A673 (cell line): Measurements from ENCODE around the gene TMEM97. TPM values are rescaled to one million over a fixed set of nuclear protein-coding genes. Genes with fewer than 3 reads are reported as not detected.
A peak's percentile ranks its signal among the peaks of the same experiment; 100 is the strongest.

ENCODE experiments used
- BruUV-seq: library from RNA; stranded (reverse); fragments of 400-500 nt; replicated peaks from 2 replicates; lab custom pipeline; 2021; lab: Mats Ljungman, UMichigan
- CTCF ChIA-PET: fragments of 300-600 bp; sonication (Branson Sonifier 250); formaldehyde crosslinking; loops from one replicate; lab custom pipeline; 2022; ENCODE audit warnings: antibody characterized with exemption; lab: Charles Lee
- POLR2A ChIA-PET: fragments of 300-600 bp; sonication (Branson Sonifier 250); formaldehyde crosslinking; loops from one replicate; lab custom pipeline; 2022; ENCODE audit warnings: antibody characterized with exemption; ENCODE audit not compliant: low non-redundant PET; lab: Charles Lee
- DNase-seq: peaks from one replicate; pipeline ENCODE4 v3.0.0-alpha.2; 2015; ENCODE audit warnings: low spot score
- H3K27ac ChIP-seq: fragments of 200-600 bp; sonication (generic); 2 replicates; pipeline ENCODE4 v1.5.1; 2016; ENCODE audit warnings: mixed run types, low read depth, mild to moderate bottlenecking, mixed read lengths, antibody characterized with exemption, low read length; ENCODE audit not compliant: poor library complexity, severe bottlenecking
- H3K27me3 ChIP-seq: fragments of 200-600 bp; sonication (generic); replicated peaks from 2 replicates; pipeline ENCODE4 v1.6.1; 2017; ENCODE audit warnings: mixed run types, low read depth, mild to moderate bottlenecking, mixed read lengths, antibody characterized with exemption, low read length; ENCODE audit not compliant: insufficient read depth, poor library complexity
- H3K36me3 ChIP-seq: fragments of 200-600 bp; sonication (generic); 2 replicates; pipeline ENCODE4 v1.6.1; 2016; ENCODE audit warnings: mixed run types, mild to moderate bottlenecking, mixed read lengths, antibody characterized with exemption, low read length; ENCODE audit not compliant: insufficient read depth, poor library complexity, severe bottlenecking
- H3K4me1 ChIP-seq: fragments of 200-600 bp; sonication (generic); 2 replicates; pipeline ENCODE4 v1.6.1; 2017; ENCODE audit warnings: mixed run types, mild to moderate bottlenecking, mixed read lengths, antibody characterized with exemption, low read length; ENCODE audit not compliant: insufficient read depth, poor library complexity, severe bottlenecking
- H3K4me3 ChIP-seq: fragments of 200-600 bp; sonication (generic); 2 replicates; pipeline ENCODE4 v1.5.1; 2016; ENCODE audit warnings: low read depth, mixed run types, mild to moderate bottlenecking, mixed read lengths, low read length; ENCODE audit not compliant: poor library complexity, severe bottlenecking
- H3K9me3 ChIP-seq: fragments of 200-600 bp; sonication (generic); 2 replicates; pipeline ENCODE4 v1.6.1; 2016; ENCODE audit warnings: mixed run types, low read depth, mild to moderate bottlenecking, mixed read lengths, antibody characterized with exemption, low read length; ENCODE audit not compliant: poor library complexity, severe bottlenecking
- CTCF ChIP-seq: fragments of 300-800, 200-600 bp; sonication (generic); conservative IDR thresholded peaks from 2 replicates; pipeline ENCODE4 v1.5.1; 2017; ENCODE audit warnings: low read depth, mild to moderate bottlenecking, antibody characterized with exemption, low read length, moderate library complexity, mixed read lengths
- EZH2 ChIP-seq: fragments of 200-600 bp; sonication (generic); IDR thresholded peaks from 2 replicates; pipeline ENCODE4 v1.6.1; 2017; ENCODE audit warnings: borderline replicate concordance, low read depth, mild to moderate bottlenecking, mixed read lengths, antibody characterized with exemption, low read length; ENCODE audit not compliant: poor library complexity, severe bottlenecking
- intact Hi-C: fragments of 100-400 bp; cut with micrococcal nuclease; formaldehyde crosslinking; loops from one replicate; pipeline ENCODE4 v1.10.0; 2022; ENCODE audit not compliant: unreplicated experiment
- total RNA-seq: library from RNA; stranded (reverse); gene quantifications from 2 replicates; pipeline ENCODE4 v1.2.3, GENCODE V29; 2021

The TMEM97 gene
- total RNA-seq, 1 experiment from 2014 or later = 134 TPM

DNA sequence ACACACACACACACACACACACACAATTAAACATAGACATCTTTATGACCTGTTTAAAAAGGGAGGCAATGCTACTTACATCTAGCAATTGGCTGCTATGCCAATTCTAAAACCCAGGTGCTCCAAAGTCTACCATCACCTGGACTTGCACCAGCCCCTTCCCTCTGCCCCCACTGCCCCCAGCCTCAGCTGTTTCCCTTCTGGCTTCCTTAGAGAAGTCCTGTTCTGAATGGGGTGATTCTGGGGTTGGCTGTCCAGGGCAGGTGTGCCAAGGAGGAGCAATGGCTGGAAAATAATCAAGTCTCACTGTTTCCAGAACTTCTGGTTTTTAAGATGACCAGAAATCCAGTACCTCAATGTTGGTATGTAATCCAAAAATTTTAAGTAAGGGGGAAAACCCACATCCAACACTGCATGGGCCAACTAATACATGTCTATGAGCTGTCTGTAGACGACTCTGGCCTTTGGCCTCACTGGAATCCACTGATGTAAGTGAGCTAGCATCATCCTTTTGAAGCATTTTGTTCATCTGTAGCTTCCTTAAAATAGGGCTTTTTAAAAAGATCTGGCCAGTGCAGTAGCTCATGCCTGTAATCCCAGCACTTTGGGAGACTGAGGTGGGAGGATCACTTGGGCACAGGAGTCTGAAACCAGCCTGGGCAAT, 14.2 kb downstream of the TMEM97 start:
- no peak for TF ChIP-seq CTCF
- TF ChIP-seq EZH2 = no peak
- H3K27ac ChIP-seq = no peak overlapping the region
- peaks cover 17% of the 10 kb centered on the region for H3K36me3 ChIP-seq
- H3K4me1 ChIP-seq = peaks cover 11% of the 10 kb centered on the region
- POLR2A ChIA-PET = interaction anchor here (0.6 kb wide), 1 partner anchor 43 kb away, joined by 4 read pairs; no protein-coding TSS in a partner anchor
- H3K4me3 ChIP-seq = no peak overlapping the region
- H3K27me3 ChIP-seq = no peaks in the 10 kb centered on the region
- intact Hi-C loops = no loop called here
- CTCF ChIA-PET = no interaction called here
- no peaks in the 10 kb centered on the region for H3K9me3 ChIP-seq
- TSS peak; percentile 26 for BruUV-seq
- no peak for DNase-seq

DNA sequence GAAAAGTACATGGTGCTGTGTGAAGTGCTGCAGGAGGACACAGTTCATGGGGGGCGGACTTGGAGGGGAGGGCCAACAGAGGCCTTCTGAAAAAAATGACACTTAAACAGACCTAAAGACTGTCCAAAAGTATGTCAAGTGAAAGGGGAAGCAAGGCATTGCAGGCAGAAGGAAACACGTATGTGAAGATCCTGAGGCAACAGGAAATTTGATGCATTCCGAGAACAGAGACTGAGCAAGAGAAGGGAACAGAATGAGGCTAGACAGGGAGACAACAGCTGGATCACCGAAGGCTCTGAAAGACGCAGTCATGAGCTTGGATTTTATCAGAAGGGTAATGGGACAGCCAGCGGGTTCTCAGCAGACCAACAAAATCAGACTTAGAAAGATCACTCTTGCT, 15.2 kb downstream of the TMEM97 start:
- intact Hi-C loops = no loop called here

GRCh38 chr17:28334666-28335200, 15.7 kb downstream of the TMEM97 start:
- peaks cover 11% of the 10 kb centered on the region for H3K4me1 ChIP-seq
- BruUV-seq = no TSS peak
- TF ChIP-seq CTCF (no peak), EZH2 (no peak)
- peak overlapping the region; percentile 48 for H3K27ac ChIP-seq
- ChIA-PET POLR2A (interaction anchor here (0.9 to 1.5 kb wide), 2 partner anchors 11 to 23 kb away, joined by 3 to 8 read pairs; partner anchors contain the start of gene POLDIP2), CTCF (interaction anchor here (1.1 kb wide), 1 partner anchor 9 kb away, joined by 3 read pairs; no protein-coding TSS in a partner anchor)
- H3K36me3 ChIP-seq = peaks cover 4% of the 10 kb centered on the region
- H3K27me3 ChIP-seq = no peaks in the 10 kb centered on the region
- no peak for DNase-seq
- peak overlapping the region; percentile 86 for H3K4me3 ChIP-seq
- intact Hi-C loops = no loop called here
- no peaks in the 10 kb centered on the region for H3K9me3 ChIP-seq

More for the DNA sequence above, 15.2 kb downstream of the TMEM97 start:
- no peaks in the 10 kb centered on the region for H3K9me3 ChIP-seq
- H3K4me1 ChIP-seq = peaks cover 11% of the 10 kb centered on the region
- no peak for DNase-seq
- CTCF ChIA-PET = no interaction called here
- no peaks in the 10 kb centered on the region for H3K27me3 ChIP-seq
- peak overlapping the region; percentile 86 for H3K4me3 ChIP-seq
- peaks cover 8% of the 10 kb centered on the region for H3K36me3 ChIP-seq
- POLR2A ChIA-PET = no interaction called here
- TF ChIP-seq EZH2 (no peak), CTCF (no peak)
- BruUV-seq = no TSS peak
- H3K27ac ChIP-seq = peak overlapping the region; percentile 48
